GM13976 (cell line): ENCODE data around the gene RBBP5.

Source experiments
- DNase-seq: peaks from one replicate; pipeline ENCODE4 v3.0.0; 2012; ENCODE audit warnings: low spot score
- in situ Hi-C: fragments of 300-500 bp; cut with MboI; formaldehyde crosslinking; loops from one replicate; pipeline ENCODE4 v1.12.0; 2022; ENCODE audit warnings: low sequenced_read_pairs, mixed read lengths, inconsistent platforms; ENCODE audit not compliant: unreplicated experiment
- TF ChIP-seq, protein P1 (sequence below): IDR thresholded peaks from 2 replicates; pipeline ENCODE4 v1.5.1; 2012; ENCODE audit warnings: borderline replicate concordance, mild to moderate bottlenecking; ENCODE audit not compliant: insufficient read depth; ENCODE audit errors: extremely low read depth, missing control alignments, control extremely low read depth

RBBP5 gene

DNA sequence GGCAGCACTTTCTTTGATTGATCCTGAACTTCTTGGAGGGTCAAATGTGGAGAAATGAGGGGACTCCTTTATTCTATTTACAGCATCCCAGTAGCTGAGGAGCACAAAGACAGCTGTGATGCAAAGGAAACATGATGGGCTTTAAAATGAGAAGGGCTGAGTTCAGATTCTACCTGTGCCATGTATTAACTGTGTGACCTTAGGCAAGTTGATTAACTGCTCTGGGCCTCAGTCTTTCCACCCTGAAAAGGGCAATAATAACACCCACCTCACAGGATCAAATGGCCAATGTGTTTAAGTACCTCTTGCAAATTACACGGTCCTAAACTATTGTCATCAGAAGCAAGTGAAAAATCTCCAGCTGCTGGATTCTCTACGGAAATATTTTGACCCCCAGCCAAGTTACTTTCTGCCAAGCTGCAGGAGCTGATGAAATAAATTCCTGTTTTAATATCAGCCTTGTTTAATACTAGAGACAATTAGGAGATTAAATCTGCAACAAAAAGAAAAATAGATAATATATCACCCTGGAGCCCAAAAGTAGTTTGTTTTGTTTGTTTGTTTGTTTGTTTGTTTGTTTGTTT, 53.2 kb downstream of the RBBP5 start:
- in situ Hi-C loops, result no loop called here
- TF ChIP-seq, protein P1, sequence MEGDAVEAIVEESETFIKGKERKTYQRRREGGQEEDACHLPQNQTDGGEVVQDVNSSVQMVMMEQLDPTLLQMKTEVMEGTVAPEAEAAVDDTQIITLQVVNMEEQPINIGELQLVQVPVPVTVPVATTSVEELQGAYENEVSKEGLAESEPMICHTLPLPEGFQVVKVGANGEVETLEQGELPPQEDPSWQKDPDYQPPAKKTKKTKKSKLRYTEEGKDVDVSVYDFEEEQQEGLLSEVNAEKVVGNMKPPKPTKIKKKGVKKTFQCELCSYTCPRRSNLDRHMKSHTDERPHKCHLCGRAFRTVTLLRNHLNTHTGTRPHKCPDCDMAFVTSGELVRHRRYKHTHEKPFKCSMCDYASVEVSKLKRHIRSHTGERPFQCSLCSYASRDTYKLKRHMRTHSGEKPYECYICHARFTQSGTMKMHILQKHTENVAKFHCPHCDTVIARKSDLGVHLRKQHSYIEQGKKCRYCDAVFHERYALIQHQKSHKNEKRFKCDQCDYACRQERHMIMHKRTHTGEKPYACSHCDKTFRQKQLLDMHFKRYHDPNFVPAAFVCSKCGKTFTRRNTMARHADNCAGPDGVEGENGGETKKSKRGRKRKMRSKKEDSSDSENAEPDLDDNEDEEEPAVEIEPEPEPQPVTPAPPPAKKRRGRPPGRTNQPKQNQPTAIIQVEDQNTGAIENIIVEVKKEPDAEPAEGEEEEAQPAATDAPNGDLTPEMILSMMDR, result no peak

DNA sequence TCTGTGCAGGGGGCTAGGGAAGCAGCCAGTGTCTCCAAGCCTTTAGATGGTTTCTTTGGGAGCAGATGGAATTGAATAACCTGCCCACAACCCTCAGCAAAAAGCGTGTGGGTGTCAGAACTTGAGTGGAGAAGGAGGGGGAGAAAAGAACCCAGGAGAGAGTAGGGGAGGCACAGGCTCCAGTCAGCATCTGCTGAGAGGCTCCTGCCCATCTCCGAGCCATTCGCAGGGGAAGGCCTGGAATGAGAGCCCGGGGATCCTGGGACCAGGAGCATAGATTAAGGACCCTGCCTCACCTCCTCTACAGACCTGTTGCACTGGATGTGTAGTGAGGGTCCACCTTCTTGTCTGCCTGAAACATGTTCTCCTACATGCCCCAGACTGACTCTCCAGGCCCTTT, 53.8 kb downstream of the RBBP5 start:
- TF ChIP-seq, protein P1, result no peak
- in situ Hi-C loops, result no loop called here
- no peak for DNase-seq

More for the DNA sequence above, 53.2 kb downstream of the RBBP5 start:
- no peak for DNase-seq

DNA sequence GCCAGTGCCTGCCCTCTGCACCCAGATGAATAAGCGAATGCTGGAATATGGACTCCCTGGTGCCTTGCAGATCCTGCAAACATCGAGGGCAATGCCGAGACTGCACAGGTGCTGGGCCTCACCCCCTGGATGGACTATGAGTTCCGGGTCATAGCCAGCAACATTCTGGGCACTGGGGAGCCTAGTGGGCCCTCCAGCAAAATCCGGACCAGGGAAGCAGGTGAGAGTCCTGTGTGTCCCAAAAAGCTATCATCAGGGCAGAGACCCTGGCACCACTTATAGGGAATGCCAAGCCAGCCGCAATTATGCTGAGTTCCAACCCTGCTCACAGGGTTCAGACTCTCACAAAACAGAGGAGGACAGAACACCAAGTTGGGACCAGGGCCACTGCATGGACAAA, 54.7 kb downstream of the RBBP5 start:
- in situ Hi-C loops, result no loop called here
- TF ChIP-seq, protein P1, result no peak
- no peak for DNase-seq

DNA sequence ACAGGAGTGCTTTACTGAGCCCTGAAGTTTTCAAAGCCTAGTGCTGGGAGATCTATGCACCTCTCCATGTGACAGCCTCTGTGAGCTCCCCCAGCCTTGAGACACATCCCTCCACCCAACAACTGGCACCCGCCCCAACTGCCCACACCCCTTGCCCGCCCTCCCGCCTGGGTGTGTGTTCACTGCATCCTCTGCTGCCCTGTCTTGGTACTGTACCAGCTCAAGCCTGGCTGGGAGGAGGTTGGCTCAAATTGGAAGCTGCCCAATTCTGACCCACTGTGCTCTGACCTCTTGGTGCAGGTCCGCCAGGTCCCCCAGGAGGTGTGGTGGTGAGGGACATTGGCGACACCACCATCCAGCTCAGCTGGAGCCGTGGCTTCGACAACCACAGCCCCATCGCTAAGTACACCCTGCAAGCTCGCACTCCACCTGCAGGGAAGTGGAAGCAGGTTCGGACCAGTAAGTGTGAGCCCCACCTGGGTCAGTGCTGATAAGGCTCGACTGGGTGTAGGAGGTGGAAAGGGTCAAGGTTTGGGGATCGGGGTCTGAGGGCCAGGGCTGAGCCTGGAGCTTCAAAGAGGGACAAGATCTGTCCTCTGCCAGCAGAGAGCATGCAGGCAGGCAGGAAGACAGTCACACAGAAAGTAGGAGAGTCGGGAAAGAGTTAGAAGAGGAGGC, 55.5 kb downstream of the RBBP5 start:
- TF ChIP-seq, protein P1, result no peak
- no peak for DNase-seq
- in situ Hi-C loops, result no loop called here

DNA sequence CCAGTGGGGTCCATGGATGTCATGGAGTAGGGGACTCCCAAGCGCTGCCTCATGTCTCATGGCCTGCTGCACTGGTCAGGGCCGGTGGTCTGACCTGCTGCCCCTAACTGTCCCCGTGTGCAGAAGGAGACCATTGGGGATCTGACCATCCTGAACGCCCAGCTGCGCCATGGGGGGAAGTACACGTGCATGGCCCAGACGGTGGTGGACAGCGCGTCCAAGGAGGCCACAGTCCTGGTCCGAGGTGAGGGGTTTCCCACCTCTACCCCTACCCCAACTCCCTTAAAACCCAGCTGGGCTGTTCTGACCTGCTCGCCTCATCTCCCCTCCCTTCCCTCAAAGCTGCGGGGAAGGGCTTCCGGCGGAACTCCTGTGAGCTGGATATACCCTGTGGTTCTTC, 56.1 kb downstream of the RBBP5 start:
- in situ Hi-C loops, result no loop called here
- no peak for DNase-seq
- TF ChIP-seq, protein P1, result no peak

DNA sequence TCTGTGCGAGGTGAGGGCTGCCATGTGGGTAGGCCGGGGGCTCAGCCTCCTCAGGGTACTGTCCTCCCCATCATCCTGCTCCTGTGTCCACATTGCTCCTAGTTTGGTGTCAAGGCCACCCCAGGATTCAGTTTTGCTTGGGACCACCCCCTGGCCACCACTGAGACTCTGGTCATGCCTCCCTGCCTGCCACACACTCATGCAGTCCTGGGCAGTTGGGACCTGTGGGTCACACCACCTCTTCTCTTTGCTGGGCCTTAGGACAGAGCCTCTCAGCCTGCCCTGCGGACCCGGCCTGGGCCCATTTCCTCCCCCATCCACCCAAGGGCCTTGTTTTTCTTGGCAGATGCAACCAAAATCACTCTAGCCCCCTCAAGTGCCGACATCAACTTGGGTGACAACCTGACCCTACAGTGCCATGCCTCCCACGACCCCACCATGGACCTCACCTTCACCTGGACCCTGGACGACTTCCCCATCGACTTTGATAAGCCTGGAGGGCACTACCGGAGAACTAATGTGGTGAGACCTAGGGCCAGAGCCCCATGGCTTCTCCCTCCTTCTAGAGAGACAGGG, 56.9 kb downstream of the RBBP5 start:
- DNase-seq, result no peak
- TF ChIP-seq, protein P1, result no peak
- in situ Hi-C loops, result no loop called here
